Liver (tissue), 3 donors: ENCODE measurements around the gene ZNF564.

Experiments
- CTCF ChIP-seq: fragments of 150-350 bp; IDR thresholded peaks from 2 replicates; pipeline ENCODE4 v1.5.1; 2017; ENCODE audit warnings: improper control_type of control experiment, low read depth, low read length; ENCODE audit not compliant: missing input control
- EGR1 ChIP-seq, 2 donors: IDR thresholded peaks; 2 replicates each; pipeline ENCODE4 v1.6.1; 2016 to 2018; ENCODE audit warnings: antibody characterized with exemption in 2 of 2, low read depth in 2 of 2
- FOXA2 ChIP-seq: IDR thresholded peaks from 2 replicates; pipeline ENCODE4 v1.6.1; 2016; ENCODE audit warnings: antibody characterized with exemption
- GABPA ChIP-seq, 2 donors: IDR thresholded peaks in 1 of 2; conservative IDR thresholded peaks in 1 of 2; 2 replicates each; pipeline ENCODE4 v1.6.1; 2016; ENCODE audit warnings: antibody characterized with exemption in 2 of 2, mild to moderate bottlenecking in 1 of 2, moderate library complexity in 1 of 2
- HNF4G ChIP-seq: IDR thresholded peaks from 2 replicates; pipeline ENCODE4 v1.6.1; 2016; ENCODE audit warnings: antibody characterized with exemption
- JUND ChIP-seq, 2 donors: IDR thresholded peaks; 2 replicates each; pipeline ENCODE4 v1.6.1; 2016; ENCODE audit warnings: antibody characterized with exemption in 2 of 2
- RAD21 ChIP-seq, 2 donors: IDR thresholded peaks; 2 replicates each; pipeline ENCODE4 v1.6.1; 2016; ENCODE audit warnings: antibody characterized with exemption in 2 of 2, mild to moderate bottlenecking in 2 of 2
- RXRA ChIP-seq, 2 donors: IDR thresholded peaks; 2 replicates each; pipeline ENCODE4 v1.6.1; 2017 to 2018; ENCODE audit warnings: antibody characterized with exemption in 2 of 2, mild to moderate bottlenecking in 1 of 2
- SP1 ChIP-seq: IDR thresholded peaks from 2 replicates; pipeline ENCODE4 v1.6.1; 2018; ENCODE audit warnings: antibody characterized with exemption, mild to moderate bottlenecking
- YY1 ChIP-seq: IDR thresholded peaks from 2 replicates; pipeline ENCODE4 v1.6.1; 2016; ENCODE audit warnings: antibody characterized with exemption, mild to moderate bottlenecking
- TF ChIP-seq, protein P1 (sequence below): IDR thresholded peaks from 2 replicates; pipeline ENCODE4 v1.6.1; 2016; ENCODE audit warnings: antibody characterized with exemption
- TF ChIP-seq, protein P2 (sequence below): IDR thresholded peaks from 2 replicates; pipeline ENCODE4 v1.6.1; 2016; ENCODE audit warnings: antibody characterized with exemption
- donor health status: healthy.
- donor health status: healthy.

GRCh38 chr19:12596927-12597548, 45.8 kb upstream of the ZNF564 start:
- TF ChIP-seq CTCF (no peak), RAD21 (IDR thresholded peaks at IDR 0.05) (peak in 1 of 2 donors; percentile 22), EGR1 (IDR thresholded peaks at IDR 0.05; ENCODE audit: low read depth in 2 of 2) (no peak), RXRA (IDR thresholded peaks at IDR 0.05) (peak; percentile 68 to 75), GABPA (IDR thresholded peaks at IDR 0.05 in 1 of 2, conservative IDR thresholded peaks at IDR 0.05 in 1 of 2) (peak in 1 of 2 donors; percentile 62), FOXA2 (no peak), HNF4G (peak; percentile 84), JUND (IDR thresholded peaks at IDR 0.05) (no peak), SP1 (peak; percentile 96), YY1 (peak; percentile 43)
- TF ChIP-seq, protein P1, sequence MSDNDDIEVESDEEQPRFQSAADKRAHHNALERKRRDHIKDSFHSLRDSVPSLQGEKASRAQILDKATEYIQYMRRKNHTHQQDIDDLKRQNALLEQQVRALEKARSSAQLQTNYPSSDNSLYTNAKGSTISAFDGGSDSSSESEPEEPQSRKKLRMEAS = peak; percentile 54
- TF ChIP-seq, protein P2, sequence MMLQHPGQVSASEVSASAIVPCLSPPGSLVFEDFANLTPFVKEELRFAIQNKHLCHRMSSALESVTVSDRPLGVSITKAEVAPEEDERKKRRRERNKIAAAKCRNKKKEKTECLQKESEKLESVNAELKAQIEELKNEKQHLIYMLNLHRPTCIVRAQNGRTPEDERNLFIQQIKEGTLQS = no peak
